HFF-Myc (cell line): ENCODE measurements around the gene DNAI7.

ENCODE experiments used
- DNase-seq: peaks from one replicate; pipeline ENCODE4 v3.0.0-alpha.2; 2011; ENCODE audit warnings: low read depth; ENCODE audit errors: extremely low read depth
- H3K4me3 ChIP-seq: replicated peaks from 2 replicates; pipeline ENCODE4 v1.5.1; 2011; ENCODE audit warnings: low read depth, mild to moderate bottlenecking, control low read depth, low read length
- CTCF ChIP-seq: IDR thresholded peaks from 2 replicates; pipeline ENCODE4 v1.5.1; 2012; ENCODE audit warnings: mild to moderate bottlenecking, low read depth, low read length, control low read depth; ENCODE audit errors: missing control alignments

The DNAI7 gene

DNA sequence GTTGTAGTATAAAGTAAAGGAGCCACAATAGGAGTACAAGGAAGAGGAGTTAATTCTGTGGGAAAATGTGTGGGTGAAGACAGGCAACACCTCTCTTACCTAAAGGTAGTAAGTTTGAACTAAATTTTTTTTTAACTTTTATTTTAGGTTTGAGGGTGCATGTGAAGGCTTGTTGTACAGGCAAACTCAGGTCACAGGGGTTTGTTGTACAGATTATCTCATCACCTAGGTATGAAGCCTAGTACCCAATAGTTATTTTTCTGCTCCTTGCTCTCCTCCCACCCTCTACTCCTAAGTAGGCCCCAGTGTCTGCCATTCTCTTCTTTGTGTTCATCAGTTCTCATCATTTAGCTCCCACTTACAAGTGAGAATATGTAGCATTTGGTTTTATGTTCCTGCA lies 70.5 kb downstream of the DNAI7 start:
- no peak for TF ChIP-seq CTCF
- no peak overlapping the region for H3K4me3 ChIP-seq
- DNase-seq: no peak

DNA sequence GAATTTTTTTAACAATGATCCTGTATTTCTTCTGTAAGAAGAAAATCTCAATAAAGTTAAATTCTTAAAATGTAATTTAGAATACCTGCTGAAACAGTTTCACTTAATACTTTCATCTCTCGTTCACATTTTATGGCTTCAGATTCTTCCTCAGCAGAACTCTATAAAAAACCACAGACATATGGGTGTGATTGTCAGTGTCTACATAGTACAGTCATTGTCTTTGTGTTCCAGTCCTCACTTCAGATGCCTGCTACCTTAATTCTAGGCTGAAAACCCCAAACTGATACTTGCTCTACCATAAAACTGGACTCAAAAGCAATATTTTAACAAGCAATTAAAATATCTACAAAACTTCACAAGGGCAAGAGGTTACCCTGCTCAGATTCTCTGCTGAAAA lies 71.8 kb downstream of the DNAI7 start:
- H3K4me3 ChIP-seq: no peak overlapping the region
- DNase-seq: no peak
- no peak for TF ChIP-seq CTCF

DNA sequence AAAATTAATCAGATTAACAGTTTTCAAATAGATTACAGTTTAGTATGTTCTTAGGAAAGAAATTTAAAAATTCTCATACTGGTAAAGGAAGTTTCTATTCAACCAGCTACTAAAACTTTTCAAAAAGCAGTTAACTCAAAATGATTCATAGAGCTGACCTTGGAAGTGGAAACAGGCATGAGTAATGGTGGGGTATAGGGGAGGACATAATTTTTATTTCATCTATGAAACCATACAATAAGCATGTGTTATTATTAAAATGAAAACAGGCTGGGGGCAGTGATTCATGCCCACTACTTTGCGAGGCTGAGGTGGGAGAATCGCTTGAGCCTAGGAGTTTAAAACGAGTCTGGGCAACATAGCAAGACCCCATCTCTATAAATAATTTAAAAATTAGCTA lies 73.0 kb downstream of the DNAI7 start:
- no peak overlapping the region for H3K4me3 ChIP-seq
- no peak for TF ChIP-seq CTCF
- DNase-seq: no peak

DNA sequence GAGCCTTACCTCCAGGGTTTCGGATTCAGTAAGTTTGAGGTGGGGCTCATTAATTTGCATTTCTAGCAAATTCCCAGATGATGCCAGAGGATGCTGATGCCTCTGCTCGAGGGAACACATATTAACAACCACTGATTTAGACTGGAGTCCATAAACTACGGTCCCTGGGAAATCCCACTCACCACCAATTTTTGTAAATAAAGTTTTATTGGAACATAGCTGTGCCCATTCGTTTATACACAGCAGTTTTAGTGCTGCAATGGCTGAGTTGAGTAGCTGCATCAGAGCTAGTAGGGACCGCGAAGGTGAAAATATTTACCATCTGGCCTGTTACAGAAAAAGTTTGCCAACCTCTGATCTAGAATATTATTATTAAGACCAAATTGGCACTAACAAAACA lies 73.8 kb downstream of the DNAI7 start:
- no peak overlapping the region for H3K4me3 ChIP-seq
- no peak for TF ChIP-seq CTCF
- DNase-seq: no peak

GRCh38 chr12:25119020-25119419 lies 75.9 kb downstream of the DNAI7 start:
- DNase-seq: no peak
- no peak for TF ChIP-seq CTCF
- H3K4me3 ChIP-seq: no peak overlapping the region

GRCh38 chr12:25115677-25116076 lies 79.3 kb downstream of the DNAI7 start:
- DNase-seq: no peak
- no peak overlapping the region for H3K4me3 ChIP-seq
- TF ChIP-seq CTCF: no peak

- no peak overlapping the region for H3K4me3 ChIP-seq
- DNase-seq: no peak
- TF ChIP-seq CTCF: no peak
Measured at GRCh38 chr12:25113651-25114050, 81.3 kb downstream of the DNAI7 start.
